ENCODE data around the gene ILK.

DNA sequence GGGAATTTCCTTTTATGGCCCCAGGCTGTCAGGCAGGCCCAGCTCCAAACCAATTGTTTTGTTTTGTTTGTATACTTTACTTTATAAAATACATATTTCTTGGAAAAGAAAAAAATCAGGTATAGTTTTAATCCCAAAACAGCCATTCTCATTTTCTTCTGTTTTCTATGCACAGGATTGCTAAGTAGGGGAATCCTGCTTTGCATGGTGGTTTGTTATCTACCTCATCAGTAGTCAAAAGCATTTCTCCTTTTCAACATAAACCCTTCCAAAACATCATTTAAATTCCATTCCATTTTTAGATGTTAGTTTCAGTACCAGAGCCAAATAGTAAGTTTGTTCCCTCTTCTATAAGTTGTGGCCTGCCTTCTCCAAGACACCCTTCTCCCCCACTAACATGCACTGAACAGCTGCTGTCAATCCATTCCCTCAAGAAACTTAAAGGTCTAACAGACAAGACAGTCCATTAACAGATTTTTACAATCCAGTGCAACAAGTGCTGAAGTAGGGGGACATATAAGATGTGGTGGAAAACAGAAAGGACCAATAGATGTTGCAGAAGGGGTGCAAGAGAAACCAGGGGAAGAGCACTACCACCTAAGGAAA is 3.7 kb downstream of the ILK start:
- TF ChIP-seq POLR2AphosphoS5 (IDR thresholded peaks at IDR 0.05; ENCODE audit: insufficient read depth, low read depth, low read length) (no peak), POLR2A (IDR thresholded peaks at IDR 0.05; ENCODE audit: low read depth, low read length) (no peak), JUN (IDR thresholded peaks at IDR 0.05; ENCODE audit: borderline replicate concordance, insufficient read depth, insufficient read length, low read depth) (no peak), GATA2 (IDR thresholded peaks at IDR 0.05; ENCODE audit: insufficient read depth, insufficient read length, low read depth, low read length) (peak; percentile 28), EZH2 (IDR thresholded peaks at IDR 0.05; ENCODE audit: borderline replicate concordance, low read depth, low read length, severe bottlenecking) (no peak), MYC (IDR thresholded peaks at IDR 0.05; ENCODE audit: low read depth, low read length) (no peak), FOS (IDR thresholded peaks at IDR 0.05; ENCODE audit: borderline replicate concordance, insufficient read depth, low read length) (no peak)
- TF ChIP-seq, protein P1, sequence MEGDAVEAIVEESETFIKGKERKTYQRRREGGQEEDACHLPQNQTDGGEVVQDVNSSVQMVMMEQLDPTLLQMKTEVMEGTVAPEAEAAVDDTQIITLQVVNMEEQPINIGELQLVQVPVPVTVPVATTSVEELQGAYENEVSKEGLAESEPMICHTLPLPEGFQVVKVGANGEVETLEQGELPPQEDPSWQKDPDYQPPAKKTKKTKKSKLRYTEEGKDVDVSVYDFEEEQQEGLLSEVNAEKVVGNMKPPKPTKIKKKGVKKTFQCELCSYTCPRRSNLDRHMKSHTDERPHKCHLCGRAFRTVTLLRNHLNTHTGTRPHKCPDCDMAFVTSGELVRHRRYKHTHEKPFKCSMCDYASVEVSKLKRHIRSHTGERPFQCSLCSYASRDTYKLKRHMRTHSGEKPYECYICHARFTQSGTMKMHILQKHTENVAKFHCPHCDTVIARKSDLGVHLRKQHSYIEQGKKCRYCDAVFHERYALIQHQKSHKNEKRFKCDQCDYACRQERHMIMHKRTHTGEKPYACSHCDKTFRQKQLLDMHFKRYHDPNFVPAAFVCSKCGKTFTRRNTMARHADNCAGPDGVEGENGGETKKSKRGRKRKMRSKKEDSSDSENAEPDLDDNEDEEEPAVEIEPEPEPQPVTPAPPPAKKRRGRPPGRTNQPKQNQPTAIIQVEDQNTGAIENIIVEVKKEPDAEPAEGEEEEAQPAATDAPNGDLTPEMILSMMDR (IDR thresholded peaks at IDR 0.05; ENCODE audit: extremely low read depth in 1 of 2, insufficient read depth in 1 of 2, low read depth in 1 of 2, low read length in 2 of 2) = no peak
- TF ChIP-seq, protein P2, sequence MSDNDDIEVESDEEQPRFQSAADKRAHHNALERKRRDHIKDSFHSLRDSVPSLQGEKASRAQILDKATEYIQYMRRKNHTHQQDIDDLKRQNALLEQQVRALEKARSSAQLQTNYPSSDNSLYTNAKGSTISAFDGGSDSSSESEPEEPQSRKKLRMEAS (IDR thresholded peaks at IDR 0.05; ENCODE audit: insufficient read depth, insufficient read length) = no peak

All from endothelial cell of umbilical vein (primary cell).